Measurements from ENCODE around the gene CCSAP. TPM values are rescaled to one million over a fixed set of nuclear protein-coding genes. Genes with fewer than 3 reads are reported as not detected.
"Not testable (repeated sequence)": the region's sequence is repeated elsewhere in the genome, so short reads cannot be mapped to it uniquely, and the experiment has no call there.

CCSAP gene
- polyA plus RNA-seq, 1 donor: 5.6 TPM

DNA sequence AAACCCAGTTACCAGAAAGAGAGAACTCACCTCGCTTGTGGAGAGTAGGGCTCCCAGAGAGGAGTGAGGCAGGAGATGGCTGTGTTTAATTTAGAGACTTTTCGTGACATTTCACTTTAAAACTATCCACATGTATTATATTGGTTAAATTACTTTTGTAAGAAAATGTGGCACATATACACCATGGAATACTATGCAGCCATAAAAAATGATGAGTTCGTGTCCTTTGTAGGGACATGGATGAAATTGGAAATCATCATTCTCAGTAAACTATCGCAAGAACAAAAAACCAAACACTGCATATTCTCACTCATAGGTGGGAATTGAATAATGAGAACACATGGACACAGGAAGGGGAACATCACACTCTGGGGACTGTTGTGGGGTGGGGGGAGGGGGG is 51.2 kb downstream of the CCSAP start:
- no CpG with 5 or more reads among the region's 4 CpGs for WGBS (ENCODE audit: insufficient coverage, low lambda C conversion rate)
- H3K4me1 ChIP-seq (ENCODE audit: control insufficient read depth, insufficient read depth, low read length); H3K27me3 ChIP-seq (ENCODE audit: control insufficient read depth, insufficient read depth, low read length); H3K4me3 ChIP-seq (ENCODE audit: low read length); DNase-seq; H3K27ac ChIP-seq (ENCODE audit: low read length); H3K9me3 ChIP-seq (ENCODE audit: control insufficient read depth, low read depth, low read length): not testable (repeated sequence)
- H3K36me3 ChIP-seq (ENCODE audit: control insufficient read depth, insufficient read depth, low read length): peaks cover 39% of the 10 kb centered on the region

- Histone ChIP-seq H3K4me3 (ENCODE audit: low read length) (no peak overlapping the region), H3K27ac (ENCODE audit: low read length) (no peak overlapping the region), H3K36me3 (ENCODE audit: control insufficient read depth, insufficient read depth, low read length) (peaks cover 26% of the 10 kb centered on the region), H3K9me3 (ENCODE audit: control insufficient read depth, low read depth, low read length) (no peaks in the 10 kb centered on the region), H3K4me1 (ENCODE audit: control insufficient read depth, insufficient read depth, low read length) (no peaks in the 10 kb centered on the region), H3K27me3 (ENCODE audit: control insufficient read depth, insufficient read depth, low read length) (no peaks in the 10 kb centered on the region)
- DNase-seq: no peak
- 100% methylated on average over 1 of the region's 1 CpG for WGBS (ENCODE audit: insufficient coverage, low lambda C conversion rate)
Observed at GRCh38 chr1:229288516-229288915, 54.3 kb downstream of the CCSAP start.

DNA sequence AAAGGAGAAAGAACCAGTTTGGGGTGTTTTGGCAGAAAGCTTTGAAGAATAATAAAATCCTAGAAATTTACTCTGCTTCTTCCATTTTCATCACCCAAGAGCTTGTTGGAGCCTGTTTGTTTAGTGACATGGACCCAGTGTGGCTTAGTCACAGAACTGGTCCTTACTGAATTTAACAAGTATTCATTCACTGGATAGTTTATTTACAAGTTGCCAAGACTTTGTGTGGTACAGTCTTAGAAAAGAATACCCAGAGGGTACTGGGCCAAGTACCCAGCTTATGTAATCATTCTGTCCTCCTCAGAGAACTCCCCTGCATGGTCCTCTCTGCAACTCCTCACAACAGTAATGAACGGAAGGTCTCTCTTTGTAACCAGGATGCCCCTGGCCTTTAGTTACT is 55.6 kb downstream of the CCSAP start:
- H3K9me3 ChIP-seq (ENCODE audit: control insufficient read depth, low read depth, low read length): no peaks in the 10 kb centered on the region
- no peaks in the 10 kb centered on the region for H3K4me1 ChIP-seq (ENCODE audit: control insufficient read depth, insufficient read depth, low read length)
- peaks cover 20% of the 10 kb centered on the region for H3K36me3 ChIP-seq (ENCODE audit: control insufficient read depth, insufficient read depth, low read length)
- no CpG with 5 or more reads among the region's 1 CpG for WGBS (ENCODE audit: insufficient coverage, low lambda C conversion rate)
- no peak overlapping the region for H3K27ac ChIP-seq (ENCODE audit: low read length)
- no peaks in the 10 kb centered on the region for H3K27me3 ChIP-seq (ENCODE audit: control insufficient read depth, insufficient read depth, low read length)
- H3K4me3 ChIP-seq (ENCODE audit: low read length): no peak overlapping the region
- DNase-seq: no peak

- WGBS (ENCODE audit: insufficient coverage, low lambda C conversion rate): 95% methylated on average over 2 of the region's 2 CpGs
- Histone ChIP-seq H3K27ac (ENCODE audit: low read length) (no peak overlapping the region), H3K27me3 (ENCODE audit: control insufficient read depth, insufficient read depth, low read length) (no peaks in the 10 kb centered on the region), H3K9me3 (ENCODE audit: control insufficient read depth, low read depth, low read length) (no peaks in the 10 kb centered on the region), H3K4me3 (ENCODE audit: low read length) (no peak overlapping the region), H3K4me1 (ENCODE audit: control insufficient read depth, insufficient read depth, low read length) (no peaks in the 10 kb centered on the region), H3K36me3 (ENCODE audit: control insufficient read depth, insufficient read depth, low read length) (peaks cover 19% of the 10 kb centered on the region)
- DNase-seq: no peak
Observed at GRCh38 chr1:229286099-229286766, 56.6 kb downstream of the CCSAP start.

DNA sequence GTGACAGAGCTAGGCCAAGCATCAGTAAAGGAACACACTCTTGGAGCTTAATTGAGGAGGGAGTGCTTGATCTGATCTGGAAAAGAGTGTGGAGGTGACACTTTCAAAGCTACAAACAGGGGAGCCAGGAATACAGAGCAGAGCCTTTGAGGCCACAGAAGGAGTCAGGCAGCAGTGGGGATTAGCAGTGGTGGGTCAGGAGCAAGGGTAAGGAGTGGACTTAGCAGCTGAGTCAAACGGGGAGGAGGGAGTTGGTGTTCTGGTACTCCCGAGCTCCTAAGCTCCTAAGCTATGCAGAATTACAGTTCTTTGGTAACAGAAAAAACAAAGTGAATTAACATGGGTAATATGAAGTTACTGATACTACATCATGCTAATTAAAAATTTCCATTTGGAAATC is 57.4 kb downstream of the CCSAP start:
- no peaks in the 10 kb centered on the region for H3K27me3 ChIP-seq (ENCODE audit: control insufficient read depth, insufficient read depth, low read length)
- H3K4me3 ChIP-seq (ENCODE audit: low read length): no peak overlapping the region
- WGBS (ENCODE audit: insufficient coverage, low lambda C conversion rate): no CpG with 5 or more reads among the region's 2 CpGs
- no peak overlapping the region for H3K27ac ChIP-seq (ENCODE audit: low read length)
- H3K36me3 ChIP-seq (ENCODE audit: control insufficient read depth, insufficient read depth, low read length): peaks cover 13% of the 10 kb centered on the region
- no peaks in the 10 kb centered on the region for H3K9me3 ChIP-seq (ENCODE audit: control insufficient read depth, low read depth, low read length)
- H3K4me1 ChIP-seq (ENCODE audit: control insufficient read depth, insufficient read depth, low read length): no peaks in the 10 kb centered on the region
- no peak for DNase-seq

DNA sequence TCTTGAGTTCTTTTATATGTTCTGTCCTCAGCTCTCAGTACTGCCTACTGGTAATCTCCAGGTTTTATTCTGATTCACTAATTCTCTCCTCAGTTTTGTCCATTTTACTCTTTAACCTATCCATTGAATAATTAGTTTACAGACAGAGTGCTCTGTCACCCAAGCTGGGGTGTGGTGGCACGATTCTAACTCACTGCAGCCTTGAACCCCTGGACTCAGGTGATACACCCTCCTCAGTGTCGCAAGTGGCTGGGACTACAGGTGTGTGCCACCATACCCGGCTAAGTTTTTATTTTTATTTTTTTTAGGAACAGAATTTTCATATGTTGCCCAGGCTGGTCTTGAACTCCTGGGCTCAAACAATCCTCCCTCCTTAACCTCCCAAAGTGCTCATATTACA is 58.0 kb downstream of the CCSAP start:
- no peak for DNase-seq
- Histone ChIP-seq H3K4me3 (ENCODE audit: low read length) (no peak overlapping the region), H3K27me3 (ENCODE audit: control insufficient read depth, insufficient read depth, low read length) (no peaks in the 10 kb centered on the region), H3K9me3 (ENCODE audit: control insufficient read depth, low read depth, low read length) (no peaks in the 10 kb centered on the region), H3K36me3 (ENCODE audit: control insufficient read depth, insufficient read depth, low read length) (peaks cover 11% of the 10 kb centered on the region), H3K4me1 (ENCODE audit: control insufficient read depth, insufficient read depth, low read length) (no peaks in the 10 kb centered on the region), H3K27ac (ENCODE audit: low read length) (no peak overlapping the region)
- WGBS (ENCODE audit: insufficient coverage, low lambda C conversion rate): no CpG with 5 or more reads among the region's 3 CpGs

- no peak for DNase-seq
- Histone ChIP-seq H3K4me1 (ENCODE audit: control insufficient read depth, insufficient read depth, low read length) (no peaks in the 10 kb centered on the region), H3K9me3 (ENCODE audit: control insufficient read depth, low read depth, low read length) (no peaks in the 10 kb centered on the region)
Observed at GRCh38 chr1:229283183-229283611, 59.6 kb downstream of the CCSAP start.

DNA sequence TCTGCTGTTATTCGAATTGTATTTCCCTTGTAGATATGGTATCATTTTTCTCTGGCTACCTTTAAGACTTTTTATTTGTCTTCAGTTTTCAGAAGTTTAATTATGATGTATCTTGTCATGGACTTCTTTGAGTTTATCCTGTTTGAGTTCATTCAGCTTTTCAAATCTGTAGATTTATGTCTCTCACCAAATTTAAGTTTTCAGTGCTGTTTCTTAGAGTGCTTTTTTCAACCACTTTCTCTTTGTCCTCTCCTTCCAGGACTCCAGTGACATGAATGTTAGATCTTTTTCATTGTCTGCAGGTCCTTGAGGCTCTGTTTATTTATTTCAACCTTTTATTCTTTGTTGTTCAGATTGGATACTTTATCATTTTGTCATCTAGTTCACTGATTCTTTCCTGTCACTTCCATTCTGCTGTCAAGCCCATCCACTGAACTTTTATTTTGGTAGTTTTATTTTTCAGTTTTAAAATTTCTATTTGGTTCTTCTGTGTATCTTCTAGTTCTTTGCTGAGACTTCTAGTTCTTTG is 60.5 kb downstream of the CCSAP start:
- DNase-seq: no peak
- Histone ChIP-seq H3K4me3 (ENCODE audit: low read length) (no peak overlapping the region), H3K27ac (ENCODE audit: low read length) (no peak overlapping the region), H3K4me1 (ENCODE audit: control insufficient read depth, insufficient read depth, low read length) (no peaks in the 10 kb centered on the region), H3K27me3 (ENCODE audit: control insufficient read depth, insufficient read depth, low read length) (no peaks in the 10 kb centered on the region), H3K9me3 (ENCODE audit: control insufficient read depth, low read depth, low read length) (no peaks in the 10 kb centered on the region), H3K36me3 (ENCODE audit: control insufficient read depth, insufficient read depth, low read length) (peaks cover 4% of the 10 kb centered on the region)
- 75% methylated on average over 1 of the region's 1 CpG for WGBS (ENCODE audit: insufficient coverage, low lambda C conversion rate)

More at GRCh38 chr1:229283183-229283611, 59.6 kb downstream of the CCSAP start:
- WGBS (ENCODE audit: insufficient coverage, low lambda C conversion rate): no CpG with 5 or more reads among the region's 3 CpGs
- Histone ChIP-seq H3K4me3 (ENCODE audit: low read length) (no peak overlapping the region), H3K27ac (ENCODE audit: low read length) (no peak overlapping the region), H3K27me3 (ENCODE audit: control insufficient read depth, insufficient read depth, low read length) (no peaks in the 10 kb centered on the region), H3K36me3 (ENCODE audit: control insufficient read depth, insufficient read depth, low read length) (peaks cover 1% of the 10 kb centered on the region)

DNA sequence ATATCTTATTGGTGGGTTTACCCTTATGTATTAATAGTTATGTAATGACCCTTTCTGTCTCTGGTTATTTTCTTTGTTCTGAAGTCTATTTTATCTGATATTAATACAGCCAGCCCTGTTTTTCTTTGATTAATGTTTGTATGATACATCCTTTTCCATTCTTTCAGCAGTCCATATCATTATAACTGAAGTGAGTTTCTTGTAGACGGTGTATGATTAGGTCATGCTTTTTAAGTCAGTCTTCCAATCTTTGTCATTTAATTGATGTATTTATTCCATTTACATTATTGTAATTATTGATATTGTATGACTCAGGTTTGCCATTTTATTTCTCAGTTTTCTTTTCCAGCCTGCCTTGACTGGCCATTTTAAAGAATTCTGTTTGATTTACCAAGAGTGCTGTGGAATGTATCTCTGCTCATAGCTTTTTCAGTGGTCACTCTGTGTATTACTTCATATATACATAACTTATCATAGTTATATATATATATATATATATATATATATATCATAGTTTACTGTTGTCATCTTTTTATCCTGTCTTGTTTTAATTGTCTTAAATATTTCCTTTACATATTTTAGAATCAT is 61.4 kb downstream of the CCSAP start:
- Histone ChIP-seq H3K4me1 (ENCODE audit: control insufficient read depth, insufficient read depth, low read length) (no peaks in the 10 kb centered on the region), H3K4me3 (ENCODE audit: low read length) (no peak overlapping the region), H3K9me3 (ENCODE audit: control insufficient read depth, low read depth, low read length) (no peaks in the 10 kb centered on the region), H3K27ac (ENCODE audit: low read length) (no peak overlapping the region), H3K36me3 (ENCODE audit: control insufficient read depth, insufficient read depth, low read length) (peaks cover 7% of the 10 kb centered on the region), H3K27me3 (ENCODE audit: control insufficient read depth, insufficient read depth, low read length) (no peaks in the 10 kb centered on the region)
- no peak for DNase-seq
- WGBS (ENCODE audit: insufficient coverage, low lambda C conversion rate): 80% methylated on average over 1 of the region's 1 CpG

DNA sequence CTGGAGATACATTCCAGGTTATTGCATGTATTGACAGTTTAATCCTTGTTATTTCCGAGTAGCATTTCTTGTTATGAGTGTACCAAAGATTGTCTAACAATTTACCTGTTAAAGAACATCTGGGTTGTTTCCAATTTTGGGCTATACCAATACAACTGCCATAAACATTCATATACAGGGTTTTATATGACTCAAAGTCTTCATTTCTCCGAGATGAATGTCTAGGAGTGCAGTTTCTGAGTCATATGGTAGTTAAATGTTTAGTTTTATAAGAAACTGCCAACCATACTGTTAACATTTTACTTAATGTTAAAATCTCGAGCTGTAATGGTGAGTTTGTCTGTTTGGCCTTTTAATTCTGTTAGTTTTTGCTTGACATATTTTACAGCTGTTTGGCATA is 61.9 kb downstream of the CCSAP start:
- no peak for DNase-seq
- no peak overlapping the region for H3K27ac ChIP-seq (ENCODE audit: low read length)
- H3K36me3 ChIP-seq (ENCODE audit: control insufficient read depth, insufficient read depth, low read length): peaks cover 7% of the 10 kb centered on the region
- no peaks in the 10 kb centered on the region for H3K27me3 ChIP-seq (ENCODE audit: control insufficient read depth, insufficient read depth, low read length)
- no peaks in the 10 kb centered on the region for H3K4me1 ChIP-seq (ENCODE audit: control insufficient read depth, insufficient read depth, low read length)
- no peak overlapping the region for H3K4me3 ChIP-seq (ENCODE audit: low read length)
- 88% methylated on average over 1 of the region's 3 CpGs for WGBS (ENCODE audit: insufficient coverage, low lambda C conversion rate)
- no peaks in the 10 kb centered on the region for H3K9me3 ChIP-seq (ENCODE audit: control insufficient read depth, low read depth, low read length)

All from large intestine (tissue), 3 donors.